Ectodermal cell (in vitro differentiated cells): ENCODE data around the gene ZNF547.
A peak's percentile ranks its signal among the peaks of the same experiment; 100 is the strongest.

Experiments
- H3K27ac ChIP-seq: 2 replicates; pipeline ENCODE4 v1.7.0; 2013; ENCODE audit warnings: mild to moderate bottlenecking, low read depth, low read length; ENCODE audit not compliant: insufficient read depth, poor library complexity, severe bottlenecking
- H3K27me3 ChIP-seq: 2 replicates; pipeline ENCODE4 v1.7.0; 2013; ENCODE audit warnings: mild to moderate bottlenecking, low read length; ENCODE audit not compliant: insufficient read depth, control insufficient read depth, poor library complexity, severe bottlenecking
- H3K36me3 ChIP-seq: one replicate; pipeline ENCODE4 v1.7.0; 2013; ENCODE audit warnings: low read length; ENCODE audit not compliant: control insufficient read depth, insufficient read depth
- H3K4me1 ChIP-seq: one replicate; pipeline ENCODE4 v1.7.0; 2013; ENCODE audit warnings: low read length; ENCODE audit not compliant: control insufficient read depth, insufficient read depth
- H3K4me3 ChIP-seq: 2 replicates; pipeline ENCODE4 v1.7.0; 2013; ENCODE audit warnings: low read depth, low read length, control low read depth; ENCODE audit not compliant: insufficient read depth
- H3K9me3 ChIP-seq: 2 replicates; pipeline ENCODE4 v1.7.0; 2013; ENCODE audit warnings: mild to moderate bottlenecking, low read length, moderate library complexity; ENCODE audit not compliant: control insufficient read depth
- WGBS, 2 experiments: methylation state at CpG; one replicate each; pipeline ENCODE4 v1.1.7; 2013; ENCODE audit warnings: missing lambda C conversion rate in 2 of 2; 5-methylcytosine and 5-hydroxymethylcytosine counted together

Gene ZNF547

DNA sequence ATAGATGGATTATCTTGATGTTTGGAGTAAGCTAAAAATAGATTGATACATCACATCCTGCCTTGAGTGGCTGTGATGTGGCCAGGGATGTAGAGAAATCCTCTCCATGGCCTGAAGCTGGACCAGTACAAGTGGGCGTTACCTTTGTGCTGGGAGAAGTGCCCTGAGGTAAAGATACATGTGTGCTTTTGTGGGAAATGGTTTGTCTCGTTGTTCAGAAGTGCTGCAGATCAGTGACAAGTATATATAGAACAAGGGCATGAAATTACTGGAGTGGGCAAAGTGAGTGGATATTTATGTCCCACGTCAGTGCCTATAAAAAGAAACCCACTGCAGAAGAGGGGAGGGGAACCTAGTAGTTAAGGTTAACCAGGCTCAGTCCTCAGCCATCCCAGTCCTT is 24.5 kb upstream of the ZNF547 start:
- no peaks in the 10 kb centered on the region for H3K9me3 ChIP-seq
- H3K36me3 ChIP-seq, result no peaks in the 10 kb centered on the region
- no peak overlapping the region for H3K4me3 ChIP-seq
- no peak overlapping the region for H3K27ac ChIP-seq
- 89 to 92% methylated on average over 3 of the region's 3 CpGs for WGBS, 2 experiments
- no peaks in the 10 kb centered on the region for H3K27me3 ChIP-seq
- no peaks in the 10 kb centered on the region for H3K4me1 ChIP-seq

DNA sequence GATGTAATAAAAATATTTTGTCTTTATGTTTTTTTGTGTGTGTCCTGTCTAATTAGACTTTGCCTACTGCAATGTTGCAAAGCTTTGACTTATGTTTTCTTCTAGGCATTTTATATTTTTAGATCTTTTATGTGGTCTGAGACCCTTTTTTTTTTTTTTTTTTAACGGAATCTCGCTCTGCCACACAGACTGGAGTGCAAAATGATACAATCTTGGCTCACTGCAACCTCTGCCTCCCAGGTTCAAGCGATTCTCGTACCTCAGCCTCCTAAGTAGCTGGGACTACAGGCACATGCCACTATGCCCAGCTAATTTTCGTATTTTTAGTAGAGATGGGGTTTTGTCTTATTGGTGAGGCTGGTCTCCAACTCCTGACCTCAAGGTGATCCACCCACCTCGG is 20.8 kb upstream of the ZNF547 start:
- Histone ChIP-seq H3K4me3 (no peak overlapping the region), H3K27ac (no peak overlapping the region), H3K9me3 (no peaks in the 10 kb centered on the region), H3K36me3 (no peaks in the 10 kb centered on the region), H3K27me3 (no peaks in the 10 kb centered on the region), H3K4me1 (no peaks in the 10 kb centered on the region)
- WGBS, 2 experiments, result 82 to 84% methylated on average over 6 of the region's 6 CpGs

DNA sequence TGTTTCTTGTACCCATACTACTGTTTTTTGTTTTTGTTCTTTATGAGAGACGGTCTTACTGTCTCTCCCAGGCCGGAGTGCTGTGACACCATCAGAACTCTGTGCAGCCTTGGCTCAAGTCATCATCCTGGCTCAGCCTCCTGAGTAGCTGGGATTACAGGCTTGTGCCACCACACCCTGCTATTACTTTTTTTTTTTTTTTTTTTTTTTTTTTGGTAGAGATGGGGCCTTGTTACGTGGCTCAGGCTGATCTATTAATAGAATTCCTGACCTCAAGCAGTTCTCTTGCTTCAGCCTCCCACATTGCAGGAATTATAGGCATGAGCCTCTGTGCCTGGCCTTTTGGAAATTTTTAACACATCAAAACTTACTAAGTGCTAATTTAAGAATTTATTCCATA is 15.2 kb upstream of the ZNF547 start:
- H3K27me3 ChIP-seq, result no peaks in the 10 kb centered on the region
- no peaks in the 10 kb centered on the region for H3K36me3 ChIP-seq
- 80 to 84% methylated on average over 3 of the region's 3 CpGs for WGBS, 2 experiments
- no peak overlapping the region for H3K4me3 ChIP-seq
- H3K9me3 ChIP-seq, result no peaks in the 10 kb centered on the region
- peaks cover 5% of the 10 kb centered on the region for H3K4me1 ChIP-seq
- H3K27ac ChIP-seq, result no peak overlapping the region

DNA sequence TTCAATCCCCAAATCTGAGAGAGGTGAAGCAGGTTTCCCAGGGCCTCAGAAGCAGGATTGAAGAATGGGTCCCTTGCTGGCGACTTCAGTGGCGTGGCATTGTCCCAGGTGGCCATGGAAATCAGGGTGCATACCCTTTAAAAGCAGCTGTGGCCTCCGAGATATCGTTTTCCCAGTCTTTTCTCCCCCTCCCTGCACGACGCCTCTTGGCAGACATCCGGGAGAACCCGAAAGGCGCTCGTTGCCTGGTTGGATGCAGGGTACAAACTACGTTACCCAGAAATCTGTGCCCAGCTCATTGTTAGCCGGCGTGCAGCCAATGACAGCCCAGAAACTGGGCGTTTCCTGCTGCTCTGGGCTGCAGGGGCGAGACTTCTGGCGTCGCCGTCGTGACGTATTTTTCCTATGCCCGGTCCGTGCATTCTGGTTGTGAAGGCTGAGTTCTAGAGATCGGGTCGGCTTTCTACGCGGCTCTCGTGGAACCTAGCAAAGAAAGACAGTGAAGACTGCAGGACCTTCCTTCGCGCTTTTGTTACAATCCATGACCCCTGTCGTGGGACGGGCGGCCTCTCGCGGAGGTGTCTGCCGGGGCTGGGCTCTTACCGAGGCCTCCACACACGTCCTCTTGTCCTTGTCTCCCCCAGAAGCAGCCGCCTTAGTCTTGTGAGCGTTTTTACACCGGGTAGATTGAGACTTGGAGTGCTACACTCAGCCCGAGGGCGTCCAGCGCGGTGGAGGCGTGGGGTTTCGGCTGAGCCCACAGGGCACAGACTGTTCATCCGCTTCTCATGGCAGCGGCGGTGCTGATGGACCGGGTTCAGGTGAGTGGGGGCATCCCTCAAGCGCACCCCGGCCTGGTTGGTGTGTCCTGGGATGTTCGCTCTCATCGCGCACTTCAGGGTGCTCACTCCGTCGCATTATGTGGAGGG is 12.2 kb upstream of the ZNF547 start, which contains the start of gene ZNF304:
Gene ZNF304 (plus strand): TSS at position 395 of the 929 bp plus-strand sequence. CDS start 394 bp downstream, at position 789.
- H3K4me1 ChIP-seq, result peaks cover 5% of the 10 kb centered on the region
- no peak within 1 kb of the TSS for H3K27ac ChIP-seq
- WGBS, 2 experiments, result 1% methylated on average over 57 of the region's 57 CpGs
- peak within 1 kb of the TSS; percentile 97 for H3K4me3 ChIP-seq
- no peaks in the 10 kb centered on the region for H3K9me3 ChIP-seq
- peaks cover 9% of the 10 kb centered on the region for H3K36me3 ChIP-seq
- no peaks in the 10 kb centered on the region for H3K27me3 ChIP-seq

DNA sequence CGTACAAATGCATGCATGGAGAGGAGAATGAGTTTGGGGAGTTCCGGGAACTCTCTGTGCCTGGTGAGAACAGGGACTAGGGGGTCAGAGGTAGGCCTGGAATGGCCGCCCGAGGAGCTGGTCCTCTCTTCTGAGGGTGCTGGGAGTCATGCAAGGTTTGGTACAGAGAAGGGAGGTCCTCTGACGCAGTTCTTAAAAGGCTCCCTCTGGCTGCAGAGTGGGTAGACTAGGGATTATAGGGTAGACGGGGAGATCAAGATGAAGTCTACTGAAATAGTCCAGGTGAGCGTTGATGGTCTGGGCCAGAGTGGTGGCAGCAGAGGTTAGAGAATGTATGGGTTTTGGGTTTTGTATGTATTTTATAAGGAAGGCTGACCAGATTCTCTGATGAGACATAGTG is 11.5 kb upstream of the ZNF547 start:
- H3K4me3 ChIP-seq, result peak overlapping the region; percentile 97
- H3K9me3 ChIP-seq, result no peaks in the 10 kb centered on the region
- H3K4me1 ChIP-seq, result peaks cover 5% of the 10 kb centered on the region
- 28 to 29% methylated on average over 7 of the region's 7 CpGs for WGBS, 2 experiments
- H3K36me3 ChIP-seq, result peaks cover 16% of the 10 kb centered on the region
- no peak overlapping the region for H3K27ac ChIP-seq
- no peaks in the 10 kb centered on the region for H3K27me3 ChIP-seq

DNA sequence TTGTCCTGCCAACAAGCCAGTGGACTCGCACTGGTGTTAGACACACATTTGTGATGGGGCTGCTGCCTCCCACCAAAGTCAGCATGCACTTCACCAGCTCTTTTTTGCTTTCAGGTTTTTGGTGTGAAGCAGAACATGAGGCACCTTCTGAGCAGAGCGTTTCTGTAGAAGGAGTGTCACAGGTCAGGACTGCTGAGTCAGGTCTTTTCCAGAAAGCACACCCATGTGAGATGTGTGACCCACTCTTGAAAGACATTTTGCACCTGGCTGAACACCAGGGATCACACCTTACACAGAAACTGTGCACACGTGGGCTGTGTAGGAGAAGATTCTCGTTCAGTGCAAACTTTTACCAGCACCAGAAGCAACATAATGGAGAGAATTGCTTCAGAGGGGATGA is 7.4 kb upstream of the ZNF547 start:
- no peaks in the 10 kb centered on the region for H3K9me3 ChIP-seq
- H3K27ac ChIP-seq, result no peak overlapping the region
- no peaks in the 10 kb centered on the region for H3K27me3 ChIP-seq
- no peaks in the 10 kb centered on the region for H3K4me1 ChIP-seq
- H3K4me3 ChIP-seq, result no peak overlapping the region
- peaks cover 25% of the 10 kb centered on the region for H3K36me3 ChIP-seq
- 91 to 95% methylated on average over 4 of the region's 4 CpGs for WGBS, 2 experiments

DNA sequence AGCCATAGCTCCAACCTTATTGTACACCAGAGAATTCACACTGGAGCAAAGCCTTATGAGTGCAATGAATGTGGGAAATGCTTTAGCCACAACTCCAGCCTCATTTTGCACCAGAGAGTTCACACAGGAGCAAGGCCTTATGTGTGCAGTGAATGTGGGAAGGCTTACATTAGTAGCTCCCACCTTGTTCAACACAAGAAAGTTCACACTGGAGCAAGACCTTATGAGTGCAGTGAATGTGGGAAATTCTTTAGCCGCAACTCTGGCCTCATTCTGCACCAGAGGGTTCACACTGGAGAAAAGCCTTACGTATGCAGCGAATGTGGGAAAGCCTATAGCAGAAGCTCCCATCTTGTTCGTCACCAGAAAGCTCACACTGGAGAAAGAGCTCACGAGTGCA is 5.9 kb upstream of the ZNF547 start:
- no peaks in the 10 kb centered on the region for H3K27me3 ChIP-seq
- WGBS, 2 experiments, result 94% methylated on average over 5 of the region's 5 CpGs
- no peak overlapping the region for H3K4me3 ChIP-seq
- no peaks in the 10 kb centered on the region for H3K4me1 ChIP-seq
- H3K9me3 ChIP-seq, result no peaks in the 10 kb centered on the region
- no peak overlapping the region for H3K27ac ChIP-seq
- peaks cover 25% of the 10 kb centered on the region for H3K36me3 ChIP-seq

DNA sequence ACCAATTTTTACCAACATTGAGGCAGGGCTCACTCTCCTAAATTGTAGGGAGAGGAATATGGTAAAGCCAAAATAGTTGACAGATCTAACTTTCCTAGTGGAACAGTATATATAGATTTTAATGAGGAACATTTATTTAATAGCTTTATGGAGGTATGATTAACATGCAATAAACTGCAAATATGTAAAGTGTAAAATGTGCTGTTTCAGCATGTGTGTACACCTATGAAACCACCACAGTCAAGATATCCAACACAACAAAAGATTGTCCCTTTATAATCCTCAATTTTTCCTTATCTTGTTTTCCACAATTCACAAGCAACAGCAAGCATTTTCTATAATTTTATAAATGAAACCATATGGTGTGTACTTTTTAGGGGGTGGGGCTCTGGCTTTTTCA is 4.1 kb upstream of the ZNF547 start:
- Histone ChIP-seq H3K4me1 (peaks cover 3% of the 10 kb centered on the region), H3K36me3 (peaks cover 25% of the 10 kb centered on the region), H3K27me3 (no peaks in the 10 kb centered on the region), H3K4me3 (no peak overlapping the region), H3K9me3 (no peaks in the 10 kb centered on the region), H3K27ac (no peak overlapping the region)

DNA sequence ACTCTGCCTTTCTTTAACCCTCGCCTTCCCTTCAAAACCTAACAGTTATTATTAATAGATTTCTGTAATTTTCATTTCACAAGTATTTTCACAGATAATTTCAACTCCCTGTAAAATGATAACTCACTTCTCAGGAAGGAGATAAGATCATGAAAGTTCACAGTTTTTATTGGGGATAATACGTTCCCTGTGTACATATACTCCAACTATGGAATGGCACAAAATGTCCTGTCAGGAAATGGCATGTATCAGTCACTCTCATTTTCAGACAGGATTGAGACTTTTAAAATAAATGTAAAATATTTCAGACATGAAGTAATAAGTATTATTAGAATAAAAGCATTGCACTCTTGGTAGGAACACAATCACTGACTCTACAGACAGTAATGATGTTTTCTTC is 932 bp upstream of the ZNF547 start:
- Histone ChIP-seq H3K36me3 (peaks cover 3% of the 10 kb centered on the region), H3K9me3 (no peaks in the 10 kb centered on the region), H3K27ac (no peak overlapping the region), H3K27me3 (no peaks in the 10 kb centered on the region), H3K4me3 (peak overlapping the region; percentile 53), H3K4me1 (peaks cover 3% of the 10 kb centered on the region)
- 95% methylated on average over 2 of the region's 2 CpGs; no CpG with 5 or more reads in 1 of the 2 experiments for WGBS, 2 experiments

DNA sequence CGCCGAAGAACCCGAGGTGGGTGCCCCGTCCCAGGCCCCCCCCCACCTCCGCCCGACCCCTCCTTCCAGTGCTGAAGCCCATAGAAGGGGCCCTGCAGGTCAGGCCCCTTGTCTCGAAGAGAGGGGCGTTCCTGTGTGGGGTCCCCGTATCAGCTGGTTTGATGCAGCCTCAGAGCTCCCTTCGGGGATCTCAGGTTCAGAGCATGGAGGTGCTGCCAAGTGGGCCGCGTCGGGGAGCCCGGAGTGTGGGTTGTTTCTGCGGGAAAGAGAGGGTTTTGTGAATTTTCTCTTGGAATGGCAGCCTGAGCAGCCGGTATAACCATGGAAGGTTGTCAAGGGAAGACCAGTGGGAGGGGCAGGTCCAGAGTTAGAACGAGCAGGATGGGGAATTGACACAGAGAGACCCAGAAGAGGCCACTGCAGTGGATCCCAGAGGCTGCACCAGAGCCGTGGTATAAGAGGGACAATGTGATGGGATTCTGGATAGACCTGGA is 384 bp downstream of the ZNF547 start:
- 3% methylated on average over 16 to 18 of the region's 18 CpGs for WGBS, 2 experiments
- Histone ChIP-seq H3K36me3 (no peaks in the 10 kb centered on the region), H3K9me3 (no peaks in the 10 kb centered on the region), H3K4me3 (peak overlapping the region; percentile 77), H3K27me3 (no peaks in the 10 kb centered on the region), H3K27ac (peak overlapping the region; percentile 18), H3K4me1 (peaks cover 3% of the 10 kb centered on the region)
